HepG2 (cell line): ENCODE data around the gene KCNH1. TPM values are rescaled to one million over a fixed set of nuclear protein-coding genes. Genes with fewer than 3 reads are reported as not detected.

Source experiments
- ATAC-seq: fragments of 200-7000 bp; cut with Tn5 transposase; 3 replicates; pipeline ENCODE4 v1.9.1; 2020; ENCODE audit warnings: mild to moderate bottlenecking, moderate library complexity
- BruUV-seq: library from RNA; stranded (reverse); fragments of 400-500 nt; replicated peaks from 2 replicates; lab custom pipeline; 2021; lab: Mats Ljungman, UMichigan
- CTCF ChIA-PET: fragments of 300-600 bp; formaldehyde crosslinking; extraction: SDS; loops from one replicate; lab custom pipeline; 2021; ENCODE audit warnings: low total read pairs, inconsistent platforms, low intra/inter-chr PET ratio; lab: Yijun Ruan, JAX
- POLR2A ChIA-PET: fragments of 350-600 bp; sonication (Branson Sonifier 250); formaldehyde crosslinking; loops from one replicate; lab custom pipeline; 2020; ENCODE audit warnings: antibody characterized with exemption, inconsistent platforms; lab: Yijun Ruan, JAX
- DNase-seq: peaks from one replicate; pipeline ENCODE4 v3.0.0-alpha.2; 2015; ENCODE audit warnings: low spot score
- FAIRE-seq: peaks from 3 replicates; lab custom pipeline; 2011; peaks lifted over from hg19 to GRCh38; lab: Jason Lieb, UNC
- H2AFZ ChIP-seq: one replicate; pipeline ENCODE4 v1.6.1; 2011; ENCODE audit warnings: low read length, inconsistent platforms
- H3K27ac ChIP-seq: fragments of 300-600 bp; 3 replicates; pipeline ENCODE4 v1.8.0; 2011; ENCODE audit warnings: mixed run types, mild to moderate bottlenecking, mixed read lengths, low read length, inconsistent platforms; ENCODE audit not compliant: insufficient read depth; ENCODE audit errors: extremely low read length
- H3K27me3 ChIP-seq, 2 experiments: fragments of 200-600 bp in 1 of 2; 2 replicates in 1 of 2; 3 replicates in 1 of 2; pipeline versions ENCODE4 v1.6.0 to v1.8.0; 2011; ENCODE audit warnings: low read length in 2 of 2, mild to moderate bottlenecking in 2 of 2, moderate library complexity in 2 of 2, inconsistent platforms in 1 of 2; ENCODE audit not compliant: insufficient read depth in 2 of 2, control insufficient read depth in 1 of 2
- H3K36me3 ChIP-seq, 2 experiments: fragments of 200-600 bp in 1 of 2; replicated peaks in 1 of 2; 2 replicates in 1 of 2; 3 replicates in 1 of 2; pipeline versions ENCODE4 v1.5.1 to v1.8.0; 2011; ENCODE audit warnings: low read length in 2 of 2, inconsistent platforms in 1 of 2; ENCODE audit not compliant: insufficient read depth in 2 of 2, control insufficient read depth in 1 of 2
- H3K4me1 ChIP-seq: 2 replicates; pipeline ENCODE4 v1.5.1; 2012; ENCODE audit warnings: low read length, inconsistent platforms; ENCODE audit not compliant: insufficient read depth
- H3K4me2 ChIP-seq: 2 replicates; pipeline ENCODE4 v1.6.0; 2011; ENCODE audit warnings: low read depth, low read length, inconsistent platforms
- H3K4me3 ChIP-seq, 3 experiments: fragments of 200-600 bp in 1 of 3; sonication (generic), shearing (Covaris generic) in 1 of 3; replicated peaks in 1 of 3; 2 replicates each; pipeline ENCODE4 v1.5.1; 2011 to 2016; ENCODE audit warnings: low read length in 3 of 3, inconsistent platforms in 2 of 3, low read depth in 2 of 3, mild to moderate bottlenecking in 2 of 3, control low read depth in 1 of 3, mixed read lengths in 1 of 3; ENCODE audit not compliant: insufficient read depth in 1 of 3
- H3K79me2 ChIP-seq: one replicate; pipeline ENCODE4 v1.6.1; 2011; ENCODE audit warnings: low read length, inconsistent platforms; ENCODE audit not compliant: insufficient read depth
- H3K9ac ChIP-seq: 2 replicates; pipeline ENCODE4 v1.6.0; 2011; ENCODE audit warnings: mild to moderate bottlenecking, low read depth, low read length, inconsistent platforms; ENCODE audit not compliant: insufficient read depth
- H3K9me3 ChIP-seq: 2 replicates; pipeline ENCODE4 v1.5.1; 2012; ENCODE audit warnings: mild to moderate bottlenecking, low read length
- H4K20me1 ChIP-seq: 2 replicates; pipeline ENCODE4 v1.6.0; 2011; ENCODE audit warnings: inconsistent platforms, mild to moderate bottlenecking, low read length, moderate library complexity; ENCODE audit not compliant: insufficient read depth
- HOXA9 ChIP-seq: sonication (generic); formaldehyde crosslinking; IDR thresholded peaks from 2 replicates; pipeline ENCODE4 v1.8.1; 2022; ENCODE audit warnings: missing genetic modification reagents, mild to moderate bottlenecking, moderate library complexity, borderline replicate concordance
- KDM3A ChIP-seq: IDR thresholded peaks from 2 replicates; pipeline ENCODE4 v1.6.1; 2018; ENCODE audit warnings: low read depth, missing compliant biosample characterization
- NFRKB ChIP-seq: fragments of 450-650 bp; IDR thresholded peaks from 2 replicates; pipeline ENCODE4 v1.6.1; 2017
- PCBP2 ChIP-seq: fragments of 200-400 bp; formaldehyde crosslinking; optimal IDR thresholded peaks from 2 replicates; pipeline ENCODE3; 2018; ENCODE audit warnings: low read length, low read depth; ENCODE audit not compliant: poor library complexity, severe bottlenecking
- RFX3 ChIP-seq: IDR thresholded peaks from 2 replicates; pipeline ENCODE4 v1.6.1; 2016; ENCODE audit warnings: missing biosample characterization, missing genetic modification reagents
- RXRA ChIP-seq: sonication (generic); formaldehyde crosslinking; IDR thresholded peaks from 2 replicates; pipeline ENCODE4 v1.5.1; 2020; ENCODE audit warnings: missing genetic modification reagents
- TCF7L2 ChIP-seq: IDR thresholded peaks from 2 replicates; pipeline ENCODE4 v1.6.1; 2011; ENCODE audit warnings: mild to moderate bottlenecking, low read depth, low read length, moderate library complexity
- ZFP90 ChIP-seq: sonication (generic); formaldehyde crosslinking; IDR thresholded peaks from 2 replicates; pipeline ENCODE4 v1.8.0; 2022; ENCODE audit warnings: missing genetic modification reagents, mild to moderate bottlenecking, inconsistent platforms, borderline replicate concordance
- ZNF225 ChIP-seq: sonication (generic); formaldehyde crosslinking; IDR thresholded peaks from 2 replicates; pipeline ENCODE4 v1.4.0; 2020; ENCODE audit warnings: mild to moderate bottlenecking, missing genetic modification reagents
- ZNF317 ChIP-seq: sonication (generic); formaldehyde crosslinking; IDR thresholded peaks from 2 replicates; pipeline ENCODE4 v1.5.0; 2020; ENCODE audit warnings: mild to moderate bottlenecking, missing genetic modification reagents
- ZNF530 ChIP-seq: sonication (generic); formaldehyde crosslinking; IDR thresholded peaks from 2 replicates; pipeline ENCODE4 v1.5.0; 2020; ENCODE audit warnings: low read depth, mild to moderate bottlenecking, missing genetic modification reagents
- WGBS: methylation state at CpG from one replicate; pipeline ENCODE4 v1.1.6; 2017; ENCODE audit warnings: low lambda C conversion rate; 5-methylcytosine and 5-hydroxymethylcytosine counted together
- in situ Hi-C: cut with HindIII; loops from 2 replicates; pipeline ENCODE4 v1.10.0; 2017; ENCODE audit warnings: low pct_unique_long_range_greater_than_20kb; ENCODE audit not compliant: extremely low pct_ligation_motif_present
- intact Hi-C: fragments of 100-400 bp; cut with micrococcal nuclease; formaldehyde crosslinking; loops from one replicate; pipeline ENCODE4 v1.10.0; 2022; ENCODE audit not compliant: unreplicated experiment
- polyA plus RNA-seq, 8 experiments: library from polyadenylated mRNA; depleted of rRNA in 3 of 8; stranded (reverse) in 7 of 8; unstranded in 1 of 8; fragments of >200 nt; fragmentation: Illumina TruSeq in 4 of 8; extraction: Trizol in 4 of 8; gene quantifications; 2 replicates each; pipeline versions ENCODE4 v1.2.1 to v1.2.3, GENCODE V29; 2011 to 2016; ENCODE audit warnings: low read depth in 4 of 8, missing spikeins in 1 of 8, mixed read lengths in 1 of 8; ENCODE audit not compliant: insufficient read depth in 1 of 8
- total RNA-seq, 5 experiments: library from RNA; depleted of rRNA; stranded (reverse); fragments of >200 nt; fragmentation: Illumina TruSeq; extraction: Trizol; gene quantifications; 2 replicates each; pipeline ENCODE4 v1.2.3, GENCODE V29; 2016; ENCODE audit warnings: low read depth in 1 of 5
- TF ChIP-seq, protein P1 (sequence below): IDR thresholded peaks from 2 replicates; pipeline ENCODE4 v1.6.1; 2016; ENCODE audit warnings: low read depth, missing genetic modification reagents, missing compliant biosample characterization

KCNH1 gene
- total and polyA plus RNA-seq, 2 of the 13 experiments (the other 11 are each of a cell fraction or from before 2014, with no cell fraction given), result not detected

DNA sequence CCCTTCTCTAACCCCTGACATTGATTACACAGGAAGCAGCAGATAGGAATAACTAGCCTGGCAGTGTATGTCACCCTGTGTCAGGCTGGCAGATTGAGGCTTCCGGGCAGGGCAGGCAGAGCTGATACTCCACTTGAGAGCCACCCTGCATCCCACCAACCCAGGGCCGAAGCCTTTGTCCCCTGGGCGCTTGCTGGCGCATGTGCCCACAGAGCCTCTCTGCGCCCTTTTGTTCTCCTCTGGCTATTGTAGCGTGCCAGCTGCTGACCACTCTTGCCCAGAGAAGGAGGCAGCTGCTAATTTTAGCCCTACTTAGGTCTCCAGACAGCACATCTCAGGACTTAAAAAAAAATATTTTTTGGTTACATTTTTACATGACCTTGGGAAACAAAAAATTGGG is 500.3 kb downstream of the KCNH1 start:
- Histone ChIP-seq H3K4me1 (no peaks in the 10 kb centered on the region), H3K4me3 (no peak overlapping the region), H2AFZ (no peak overlapping the region), H3K4me2 (no peak overlapping the region), H3K36me3 (no peaks in the 10 kb centered on the region), H3K27ac (no peak overlapping the region), H3K27me3 (no peaks in the 10 kb centered on the region), H3K9ac (no peak overlapping the region), H3K9me3 (no peaks in the 10 kb centered on the region), H4K20me1 (no peaks in the 10 kb centered on the region), H3K79me2 (no peaks in the 10 kb centered on the region)
- TF ChIP-seq KDM3A (CRISPR knock-in tag), result no peak
- TF ChIP-seq RFX3 (CRISPR knock-in tag), result no peak
- FAIRE-seq (no peak), ATAC-seq (no peak), DNase-seq (no peak)
- POLR2A ChIA-PET, result no interaction called here
- in situ Hi-C loops (no loop called here), intact Hi-C loops (no loop called here)
- CTCF ChIA-PET, result no interaction called here
- BruUV-seq, result no TSS peak
- 71% methylated on average over 6 of the region's 6 CpGs for WGBS

DNA sequence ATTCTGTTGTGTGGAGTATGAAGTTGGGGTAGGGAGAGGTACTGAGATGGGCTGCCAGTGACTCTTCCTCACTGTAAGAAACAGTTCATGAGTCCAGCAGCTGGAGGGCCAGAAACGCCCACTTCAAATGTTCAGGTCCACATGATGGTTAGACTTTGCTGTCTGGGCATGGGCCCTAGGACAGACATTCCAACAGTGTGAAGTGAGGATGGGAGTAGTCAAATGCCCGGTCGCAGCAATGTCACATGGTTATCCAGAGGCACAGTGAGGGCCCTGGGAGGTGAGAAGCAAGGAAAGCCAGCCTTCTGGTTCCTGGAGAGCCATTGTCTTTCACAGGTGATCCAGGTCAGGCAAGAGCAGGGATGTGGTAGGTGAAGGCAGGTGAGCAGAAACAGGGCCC is 500.8 kb downstream of the KCNH1 start:
- intact Hi-C loops, result no loop called here
- H2AFZ ChIP-seq, result no peak overlapping the region
- no peaks in the 10 kb centered on the region for H3K79me2 ChIP-seq
- DNase-seq (no peak), FAIRE-seq (no peak), ATAC-seq (no peak)
- H3K27ac ChIP-seq, result no peak overlapping the region
- 33% methylated on average over 3 of the region's 3 CpGs for WGBS
- ChIA-PET CTCF (no interaction called here), POLR2A (no interaction called here)
- no peak overlapping the region for H3K4me2 ChIP-seq
- no peaks in the 10 kb centered on the region for H4K20me1 ChIP-seq
- H3K4me1 ChIP-seq, result no peaks in the 10 kb centered on the region
- H3K9me3 ChIP-seq, result no peaks in the 10 kb centered on the region
- in situ Hi-C loops, result no loop called here
- no peaks in the 10 kb centered on the region for H3K27me3 ChIP-seq
- H3K9ac ChIP-seq, result no peak overlapping the region
- no TSS peak for BruUV-seq
- no peaks in the 10 kb centered on the region for H3K36me3 ChIP-seq
- no peak overlapping the region for H3K4me3 ChIP-seq
- TF ChIP-seq ZNF530 (CRISPR knock-in tag) (no peak), HOXA9 (CRISPR knock-in tag) (no peak), NFRKB (no peak), ZNF225 (CRISPR knock-in tag) (no peak), ZFP90 (CRISPR knock-in tag) (no peak), PCBP2 (no peak), TCF7L2 (no peak), RXRA (CRISPR knock-in tag) (no peak), ZNF317 (CRISPR knock-in tag) (no peak)
- TF ChIP-seq, protein P1, sequence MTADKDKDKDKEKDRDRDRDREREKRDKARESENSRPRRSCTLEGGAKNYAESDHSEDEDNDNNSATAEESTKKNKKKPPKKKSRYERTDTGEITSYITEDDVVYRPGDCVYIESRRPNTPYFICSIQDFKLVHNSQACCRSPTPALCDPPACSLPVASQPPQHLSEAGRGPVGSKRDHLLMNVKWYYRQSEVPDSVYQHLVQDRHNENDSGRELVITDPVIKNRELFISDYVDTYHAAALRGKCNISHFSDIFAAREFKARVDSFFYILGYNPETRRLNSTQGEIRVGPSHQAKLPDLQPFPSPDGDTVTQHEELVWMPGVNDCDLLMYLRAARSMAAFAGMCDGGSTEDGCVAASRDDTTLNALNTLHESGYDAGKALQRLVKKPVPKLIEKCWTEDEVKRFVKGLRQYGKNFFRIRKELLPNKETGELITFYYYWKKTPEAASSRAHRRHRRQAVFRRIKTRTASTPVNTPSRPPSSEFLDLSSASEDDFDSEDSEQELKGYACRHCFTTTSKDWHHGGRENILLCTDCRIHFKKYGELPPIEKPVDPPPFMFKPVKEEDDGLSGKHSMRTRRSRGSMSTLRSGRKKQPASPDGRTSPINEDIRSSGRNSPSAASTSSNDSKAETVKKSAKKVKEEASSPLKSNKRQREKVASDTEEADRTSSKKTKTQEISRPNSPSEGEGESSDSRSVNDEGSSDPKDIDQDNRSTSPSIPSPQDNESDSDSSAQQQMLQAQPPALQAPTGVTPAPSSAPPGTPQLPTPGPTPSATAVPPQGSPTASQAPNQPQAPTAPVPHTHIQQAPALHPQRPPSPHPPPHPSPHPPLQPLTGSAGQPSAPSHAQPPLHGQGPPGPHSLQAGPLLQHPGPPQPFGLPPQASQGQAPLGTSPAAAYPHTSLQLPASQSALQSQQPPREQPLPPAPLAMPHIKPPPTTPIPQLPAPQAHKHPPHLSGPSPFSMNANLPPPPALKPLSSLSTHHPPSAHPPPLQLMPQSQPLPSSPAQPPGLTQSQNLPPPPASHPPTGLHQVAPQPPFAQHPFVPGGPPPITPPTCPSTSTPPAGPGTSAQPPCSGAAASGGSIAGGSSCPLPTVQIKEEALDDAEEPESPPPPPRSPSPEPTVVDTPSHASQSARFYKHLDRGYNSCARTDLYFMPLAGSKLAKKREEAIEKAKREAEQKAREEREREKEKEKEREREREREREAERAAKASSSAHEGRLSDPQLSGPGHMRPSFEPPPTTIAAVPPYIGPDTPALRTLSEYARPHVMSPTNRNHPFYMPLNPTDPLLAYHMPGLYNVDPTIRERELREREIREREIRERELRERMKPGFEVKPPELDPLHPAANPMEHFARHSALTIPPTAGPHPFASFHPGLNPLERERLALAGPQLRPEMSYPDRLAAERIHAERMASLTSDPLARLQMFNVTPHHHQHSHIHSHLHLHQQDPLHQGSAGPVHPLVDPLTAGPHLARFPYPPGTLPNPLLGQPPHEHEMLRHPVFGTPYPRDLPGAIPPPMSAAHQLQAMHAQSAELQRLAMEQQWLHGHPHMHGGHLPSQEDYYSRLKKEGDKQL (CRISPR knock-in tag), result no peak
